ENCODE results near the gene ACD. TPM values are rescaled to one million over a fixed set of nuclear protein-coding genes. Genes with fewer than 3 reads are reported as not detected.

ACD gene
- total RNA-seq, 1 experiment from 2014 or later: 33.6 TPM

DNA sequence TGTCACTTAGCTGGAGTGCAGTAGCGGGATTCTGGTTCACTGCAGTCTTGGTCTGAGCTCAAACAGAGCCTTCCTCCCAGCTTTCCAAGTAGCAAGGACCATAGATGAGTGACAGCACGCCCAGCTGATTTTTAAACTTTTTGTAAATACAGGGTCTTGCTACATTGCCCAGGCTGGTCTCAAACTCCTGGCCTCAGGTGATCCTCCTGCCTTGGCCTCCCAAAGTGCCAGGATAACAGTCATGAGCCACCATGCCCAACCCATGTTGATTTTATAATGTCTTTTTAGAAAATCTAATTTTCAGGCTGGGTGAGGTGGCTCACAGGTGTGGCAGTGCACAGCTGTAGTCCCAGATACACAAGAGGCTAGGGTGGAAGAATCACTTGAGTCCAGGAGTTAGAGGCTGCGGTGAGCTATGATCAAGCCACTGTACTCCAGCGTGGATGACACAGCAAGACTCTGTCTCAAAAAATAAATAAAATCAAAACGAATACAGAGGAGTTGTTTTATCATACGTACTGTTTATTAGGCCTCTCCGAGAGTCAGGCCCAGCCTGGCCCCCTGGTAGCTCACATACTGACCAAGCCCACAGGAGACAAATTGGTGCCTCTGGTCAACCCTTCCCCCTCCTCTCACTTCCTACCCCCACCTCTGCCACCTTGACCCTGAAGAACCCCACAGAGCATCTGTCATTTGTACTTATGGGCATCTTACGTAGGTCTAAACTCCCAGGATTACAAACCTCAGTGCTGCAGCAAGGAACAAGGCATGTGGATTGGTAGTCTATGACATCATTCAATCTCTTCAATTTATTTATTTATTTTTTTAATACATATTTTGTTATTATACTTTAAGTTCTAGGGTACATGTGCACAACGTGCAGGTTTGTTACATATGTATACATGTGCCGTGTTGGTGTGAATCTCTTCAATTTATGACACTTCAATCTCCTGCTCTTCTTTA, 20.2 kb upstream of the ACD start:
- DNase-seq (ENCODE audit: unreplicated experiment): no peak
- Mint-ChIP-seq H3K27me3 (ENCODE audit: insufficient read depth, unreplicated experiment) (no peaks in the 10 kb centered on the region), H3K36me3 (ENCODE audit: insufficient read depth, unreplicated experiment) (peaks cover 33% of the 10 kb centered on the region), H3K9me3 (ENCODE audit: unreplicated experiment) (no peaks in the 10 kb centered on the region), H3K4me1 (ENCODE audit: insufficient read depth, unreplicated experiment) (no peaks in the 10 kb centered on the region), H3K27ac (ENCODE audit: low read depth, unreplicated experiment) (no peak overlapping the region), H3K4me3 (ENCODE audit: unreplicated experiment) (no peak overlapping the region)
- CTCF ChIA-PET: interaction anchor here (0.5 to 0.8 kb wide), 6 partner anchors 11 to 305 kb away, joined by 3 to 5 read pairs (median 3); no protein-coding TSS in a partner anchor
- intact Hi-C loops (cut with micrococcal nuclease): loop anchor here (10.0 kb wide), 1 partner anchor 165 kb away; the partner anchor contains the start of genes CENPT, NUTF2 and THAP11
- TF ChIP-seq, protein P1, sequence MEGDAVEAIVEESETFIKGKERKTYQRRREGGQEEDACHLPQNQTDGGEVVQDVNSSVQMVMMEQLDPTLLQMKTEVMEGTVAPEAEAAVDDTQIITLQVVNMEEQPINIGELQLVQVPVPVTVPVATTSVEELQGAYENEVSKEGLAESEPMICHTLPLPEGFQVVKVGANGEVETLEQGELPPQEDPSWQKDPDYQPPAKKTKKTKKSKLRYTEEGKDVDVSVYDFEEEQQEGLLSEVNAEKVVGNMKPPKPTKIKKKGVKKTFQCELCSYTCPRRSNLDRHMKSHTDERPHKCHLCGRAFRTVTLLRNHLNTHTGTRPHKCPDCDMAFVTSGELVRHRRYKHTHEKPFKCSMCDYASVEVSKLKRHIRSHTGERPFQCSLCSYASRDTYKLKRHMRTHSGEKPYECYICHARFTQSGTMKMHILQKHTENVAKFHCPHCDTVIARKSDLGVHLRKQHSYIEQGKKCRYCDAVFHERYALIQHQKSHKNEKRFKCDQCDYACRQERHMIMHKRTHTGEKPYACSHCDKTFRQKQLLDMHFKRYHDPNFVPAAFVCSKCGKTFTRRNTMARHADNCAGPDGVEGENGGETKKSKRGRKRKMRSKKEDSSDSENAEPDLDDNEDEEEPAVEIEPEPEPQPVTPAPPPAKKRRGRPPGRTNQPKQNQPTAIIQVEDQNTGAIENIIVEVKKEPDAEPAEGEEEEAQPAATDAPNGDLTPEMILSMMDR (IDR thresholded peaks at IDR 0.05; ENCODE audit: unreplicated experiment): no peak
- BruUV-seq (replicated peaks): no TSS peak
- POLR2A ChIA-PET: interaction anchor here (0.7 kb wide), 2 partner anchors 217 to 255 kb away, joined by 3 read pairs; no protein-coding TSS in a partner anchor

DNA sequence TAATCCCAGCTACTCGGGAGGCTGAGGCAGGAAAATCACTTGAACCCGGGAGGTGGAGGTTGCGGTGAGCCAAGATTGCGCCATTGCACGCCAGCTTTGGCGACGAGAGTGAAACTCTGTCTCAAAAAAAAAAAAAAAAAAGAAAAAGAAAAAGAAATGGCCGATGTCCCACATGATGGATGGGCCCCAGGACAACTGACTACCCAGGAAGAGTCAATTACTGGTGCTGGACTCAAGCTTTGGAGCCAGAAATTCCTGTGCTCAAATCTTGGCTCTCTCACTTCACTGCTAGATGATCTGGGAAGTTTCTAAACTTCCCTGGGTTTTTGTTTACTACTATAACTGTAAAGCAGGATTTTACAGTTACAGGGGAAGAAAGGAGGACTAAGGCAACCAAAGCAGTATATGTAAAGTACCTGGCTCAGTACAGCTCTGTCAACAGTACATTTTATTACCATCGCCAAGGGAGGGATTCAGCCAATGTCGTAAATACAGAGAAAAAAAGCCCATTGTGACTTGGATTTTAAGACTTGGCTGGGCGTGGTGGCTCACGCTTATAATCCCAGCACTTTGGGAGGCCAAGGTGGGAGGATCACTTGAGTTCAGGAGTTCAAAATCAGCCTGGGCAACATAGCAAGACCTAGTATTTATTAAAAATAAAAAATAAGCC, 18.4 kb upstream of the ACD start:
- no peaks in the 10 kb centered on the region for H3K27me3 Mint-ChIP-seq (ENCODE audit: insufficient read depth, unreplicated experiment)
- TF ChIP-seq, protein P1 (IDR thresholded peaks at IDR 0.05; ENCODE audit: unreplicated experiment): no peak
- H3K36me3 Mint-ChIP-seq (ENCODE audit: insufficient read depth, unreplicated experiment): peaks cover 26% of the 10 kb centered on the region
- peaks cover 8% of the 10 kb centered on the region for H3K4me1 Mint-ChIP-seq (ENCODE audit: insufficient read depth, unreplicated experiment)
- ChIA-PET CTCF (interaction anchor here (0.5 kb wide), 1 partner anchor 411 kb away, joined by 3 read pairs; no protein-coding TSS in a partner anchor), POLR2A (interaction anchor here (0.6 to 0.7 kb wide), 2 partner anchors 90 to 145 kb away, joined by 3 read pairs; no protein-coding TSS in a partner anchor)
- intact Hi-C loops (cut with micrococcal nuclease): loop anchor here (10.0 kb wide), 1 partner anchor 166 kb away; the partner anchor contains the start of genes CENPT, NUTF2 and THAP11
- no peak for DNase-seq (ENCODE audit: unreplicated experiment)
- H3K27ac Mint-ChIP-seq (ENCODE audit: low read depth, unreplicated experiment): no peak overlapping the region
- no peak overlapping the region for H3K4me3 Mint-ChIP-seq (ENCODE audit: unreplicated experiment)
- H3K9me3 Mint-ChIP-seq (ENCODE audit: unreplicated experiment): no peaks in the 10 kb centered on the region
- BruUV-seq (replicated peaks): no TSS peak

DNA sequence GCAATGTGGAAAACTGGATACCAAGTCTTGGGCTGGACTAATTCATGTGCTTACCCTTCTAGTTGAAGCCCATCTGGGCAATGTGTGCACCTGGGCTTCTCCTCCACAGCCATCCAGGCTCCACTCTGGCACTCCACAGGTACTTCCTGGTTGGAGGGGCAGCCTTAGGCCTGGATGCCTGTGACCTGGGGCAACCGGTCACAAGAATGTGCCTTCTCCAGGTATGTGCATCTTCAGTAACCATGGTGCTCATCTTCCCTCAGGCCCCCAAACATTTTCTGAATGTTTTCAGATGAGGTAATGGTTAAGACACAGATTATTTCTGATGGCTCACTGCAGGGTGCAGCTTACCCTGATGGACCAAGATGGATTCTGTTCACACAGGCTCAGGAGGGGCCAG, 17.7 kb upstream of the ACD start:
- H3K36me3 Mint-ChIP-seq (ENCODE audit: insufficient read depth, unreplicated experiment): peaks cover 19% of the 10 kb centered on the region
- no peak overlapping the region for H3K4me3 Mint-ChIP-seq (ENCODE audit: unreplicated experiment)
- CTCF ChIA-PET: no interaction called here
- no TSS peak for BruUV-seq (replicated peaks)
- DNase-seq (ENCODE audit: unreplicated experiment): no peak
- H3K27ac Mint-ChIP-seq (ENCODE audit: low read depth, unreplicated experiment): no peak overlapping the region
- H3K27me3 Mint-ChIP-seq (ENCODE audit: insufficient read depth, unreplicated experiment): no peaks in the 10 kb centered on the region
- POLR2A ChIA-PET: no interaction called here
- H3K4me1 Mint-ChIP-seq (ENCODE audit: insufficient read depth, unreplicated experiment): peaks cover 8% of the 10 kb centered on the region
- no peaks in the 10 kb centered on the region for H3K9me3 Mint-ChIP-seq (ENCODE audit: unreplicated experiment)
- TF ChIP-seq, protein P1 (IDR thresholded peaks at IDR 0.05; ENCODE audit: unreplicated experiment): no peak
- intact Hi-C loops (cut with micrococcal nuclease): loop anchor here (10.0 kb wide), 1 partner anchor 167 kb away; the partner anchor contains the start of genes CENPT, NUTF2 and THAP11
